PC-3 (cell line): ENCODE results near the gene IGFBPL1. TPM values are rescaled to one million over a fixed set of nuclear protein-coding genes. Genes with fewer than 3 reads are reported as not detected.
"Not testable (repeated sequence)": the region's sequence is repeated elsewhere in the genome, so short reads cannot be mapped to it uniquely, and the experiment has no call there.

Experiments used
- ATAC-seq: fragments of 200-7000 bp; cut with Tn5 transposase; 2 replicates; pipeline ENCODE4 v1.9.1; 2020; ENCODE audit warnings: mild to moderate bottlenecking, moderate library complexity
- Bru-seq: library from RNA; stranded (reverse); fragments of 400-500 nt; gene quantifications from one replicate; lab custom pipeline; 2021; lab: Mats Ljungman, UMichigan
- BruChase-seq, 2 experiments: library from RNA; stranded (reverse); fragments of 400-500 nt; gene quantifications; one replicate each; lab custom pipeline; 2021; lab: Mats Ljungman, UMichigan
- BruUV-seq: library from RNA; stranded (reverse); fragments of 400-500 nt; replicated peaks from 2 replicates; lab custom pipeline; 2021; lab: Mats Ljungman, UMichigan
- CTCF ChIA-PET: fragments of 300-600 bp; sonication (Branson Sonifier 250); formaldehyde crosslinking; loops from one replicate; lab custom pipeline; 2022; ENCODE audit warnings: antibody characterized with exemption; lab: Charles Lee
- POLR2A ChIA-PET: fragments of 300-600 bp; sonication (Branson Sonifier 250); formaldehyde crosslinking; loops from one replicate; lab custom pipeline; 2022; ENCODE audit warnings: antibody characterized with exemption; ENCODE audit not compliant: unreplicated experiment; lab: Charles Lee
- DNase-seq: peaks from one replicate; pipeline ENCODE4 v3.0.0-alpha.2; 2015
- H2AFZ ChIP-seq: fragments of 300-600 bp; sonication (generic); 2 replicates; pipeline ENCODE4 v1.6.0; 2016; ENCODE audit warnings: antibody characterized with exemption, low read length
- H3F3A ChIP-seq: fragments of 300-600 bp; sonication (generic); one replicate; pipeline ENCODE4 v1.6.0; 2017; ENCODE audit warnings: antibody characterized with exemption, low read length, control low read depth, mild to moderate bottlenecking; ENCODE audit not compliant: unreplicated experiment
- H3K27ac ChIP-seq: fragments of 300-600 bp; sonication (generic); 2 replicates; pipeline ENCODE4 v1.5.1; 2016; ENCODE audit warnings: mild to moderate bottlenecking, low read length
- H3K27me3 ChIP-seq: fragments of 300-600 bp; sonication (generic); 2 replicates; pipeline ENCODE4 v1.6.1; 2016; ENCODE audit warnings: low read length, mixed read lengths
- H3K36me3 ChIP-seq: fragments of 300-600 bp; sonication (generic); 2 replicates; pipeline ENCODE4 v1.6.1; 2016; ENCODE audit warnings: low read depth, mixed run types, low read length, mixed read lengths
- H3K4me1 ChIP-seq: fragments of 300-600 bp; sonication (generic); 2 replicates; pipeline ENCODE4 v1.5.1; 2016; ENCODE audit warnings: low read length; ENCODE audit not compliant: insufficient read depth
- H3K4me2 ChIP-seq: fragments of 300-600 bp; sonication (generic); 2 replicates; pipeline ENCODE4 v1.6.0; 2016; ENCODE audit warnings: low read length
- H3K4me3 ChIP-seq: fragments of 300-600 bp; sonication (generic); 2 replicates; pipeline ENCODE4 v1.5.1; 2016; ENCODE audit warnings: mild to moderate bottlenecking, low read length, mixed read lengths
- H3K79me2 ChIP-seq: fragments of 300-600 bp; sonication (generic); 2 replicates; pipeline ENCODE4 v1.6.1; 2017; ENCODE audit warnings: low read length, mixed read lengths
- H3K9ac ChIP-seq: fragments of 300-600 bp; sonication (generic); 2 replicates; pipeline ENCODE4 v1.6.0; 2016; ENCODE audit warnings: mild to moderate bottlenecking, low read length
- H3K9me2 ChIP-seq: fragments of 300-600 bp; sonication (generic); replicated peaks from 2 replicates; pipeline ENCODE4 v1.6.1; 2016; ENCODE audit warnings: mixed run types, low read length, mixed read lengths
- H3K9me3 ChIP-seq: fragments of 300-600 bp; sonication (generic); 2 replicates; pipeline ENCODE4 v1.6.1; 2016; ENCODE audit warnings: low read length, mixed read lengths
- H4K20me1 ChIP-seq: fragments of 300-600 bp; sonication (generic); 2 replicates; pipeline ENCODE4 v1.6.1; 2016; ENCODE audit warnings: low read length, mixed read lengths
- CTCF ChIP-seq: fragments of 300-600 bp; sonication (generic); conservative IDR thresholded peaks from 2 replicates; pipeline ENCODE4 v1.5.1; 2017; ENCODE audit warnings: antibody characterized with exemption, low read depth, mild to moderate bottlenecking, low read length
- EZH2 ChIP-seq: fragments of 300-600 bp; sonication (generic); IDR thresholded peaks from one replicate; pipeline ENCODE4 v1.6.1; 2017; ENCODE audit warnings: antibody characterized with exemption, mild to moderate bottlenecking, low read length; ENCODE audit not compliant: unreplicated experiment
- EZH2phosphoT487 ChIP-seq: fragments of 300-600 bp; sonication (generic); IDR thresholded peaks from 2 replicates; pipeline ENCODE4 v1.6.1; 2018; ENCODE audit warnings: mild to moderate bottlenecking, antibody characterized with exemption, low read length, borderline replicate concordance
- intact Hi-C: fragments of 100-400 bp; cut with micrococcal nuclease; formaldehyde crosslinking; loops from 2 replicates; pipeline ENCODE4 v1.9.0; 2023
- long read RNA-seq: library from polyadenylated mRNA; unstranded; transcript quantifications from one replicate; pipeline ENCODE4 v2.0.0, GENCODE V29; 2021; ENCODE audit not compliant: unreplicated experiment
- total RNA-seq: library from RNA; depleted of rRNA; stranded (reverse); fragments of >200 nt; gene quantifications from 2 replicates; pipeline ENCODE4 v1.2.3, GENCODE V29; 2014; rRNA removed

The IGFBPL1 gene, protein sequence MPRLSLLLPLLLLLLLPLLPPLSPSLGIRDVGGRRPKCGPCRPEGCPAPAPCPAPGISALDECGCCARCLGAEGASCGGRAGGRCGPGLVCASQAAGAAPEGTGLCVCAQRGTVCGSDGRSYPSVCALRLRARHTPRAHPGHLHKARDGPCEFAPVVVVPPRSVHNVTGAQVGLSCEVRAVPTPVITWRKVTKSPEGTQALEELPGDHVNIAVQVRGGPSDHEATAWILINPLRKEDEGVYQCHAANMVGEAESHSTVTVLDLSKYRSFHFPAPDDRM
- total RNA-seq: 0.66 TPM in 1 of 2 replicates, not detected in the other
- percentile 15 among the genes with signal in this experiment for Bru-seq, nascent RNA
- BruChase-seq, experiment 1, labeled RNA remaining after a 6-hour chase: not detected
- BruChase-seq, experiment 2, labeled RNA remaining after a 2-hour chase: percentile 10 among the genes with signal in this experiment
- long read RNA-seq: 0 reads

- H3K9me3 ChIP-seq: no peaks in the 10 kb centered on the region
- POLR2A ChIA-PET: no interaction called here
- no peaks in the 10 kb centered on the region for H4K20me1 ChIP-seq
- CTCF ChIA-PET: no interaction called here
- no peak within 1 kb of the TSS for H3K27ac ChIP-seq
- no peak within 1 kb of the TSS for H3K9ac ChIP-seq
- no peaks in the 10 kb centered on the region for H3F3A ChIP-seq
- BruUV-seq: no TSS peak
- no peaks in the 10 kb centered on the region for H3K4me1 ChIP-seq
- intact Hi-C loops: no loop called here
- H3K9me2 ChIP-seq: no peaks in the 10 kb centered on the region
- no peak for DNase-seq
- no peaks in the 10 kb centered on the region for H3K36me3 ChIP-seq
- H3K4me2 ChIP-seq: peak within 1 kb of the TSS; percentile 51; the same call in 1 of the 2 replicates
- H3K27me3 ChIP-seq: peaks cover 27% of the 10 kb centered on the region
- H3K4me3 ChIP-seq: no peak within 1 kb of the TSS; the same call in 1 of the 2 replicates
- peak; percentile 27 for ATAC-seq
- no peak within 1 kb of the TSS for H2AFZ ChIP-seq
- no peaks in the 10 kb centered on the region for H3K79me2 ChIP-seq
- TF ChIP-seq EZH2phosphoT487 (no peak), EZH2 (peak; percentile 70)
Observed at GRCh38 chr9:38423973-38424843, at the start of gene IGFBPL1. TSS of gene IGFBPL1 (minus strand) at chr9:38424454. CDS start at chr9:38424424, 30 bp downstream.

DNA sequence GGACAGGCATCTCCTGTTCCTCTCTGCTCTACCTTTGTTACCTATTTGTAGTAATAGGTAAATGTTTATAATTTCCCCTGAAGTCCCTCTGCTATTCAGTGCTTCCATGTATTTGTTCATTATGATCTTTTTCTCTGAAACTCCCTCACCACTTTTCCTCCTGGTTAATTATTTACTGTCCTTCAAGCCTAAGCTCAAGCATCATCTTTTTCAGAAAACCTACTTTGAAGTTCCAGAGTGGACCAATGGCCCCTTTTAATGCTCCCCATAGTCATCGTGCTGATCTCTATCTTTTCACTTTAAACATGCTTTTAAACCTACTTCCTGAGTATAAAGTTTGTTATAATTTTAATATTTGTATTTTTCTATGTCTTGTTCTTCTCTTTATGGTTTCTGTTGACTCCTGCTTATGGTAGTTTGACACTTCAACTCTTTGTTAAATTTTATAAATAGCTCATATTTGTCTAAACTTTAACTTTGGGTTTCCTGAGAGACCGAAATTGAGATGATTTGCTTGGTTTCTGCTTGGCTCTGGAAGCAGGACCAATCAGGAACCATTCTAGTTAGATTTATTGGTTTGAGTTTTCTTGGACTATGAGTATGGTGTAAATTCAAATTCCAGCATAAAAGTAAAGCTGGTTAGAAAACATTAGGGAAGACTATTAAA, 48.5 kb upstream of the IGFBPL1 start:
- H3K27me3 ChIP-seq, H3K4me2 ChIP-seq, DNase-seq, H3K9me2 ChIP-seq, BruUV-seq, H3K4me3 ChIP-seq, H3K27ac ChIP-seq, H3K79me2 ChIP-seq, H4K20me1 ChIP-seq, H3K4me1 ChIP-seq, H3K9ac ChIP-seq, H3F3A ChIP-seq, ATAC-seq, intact Hi-C loops, CTCF ChIA-PET, H3K36me3 ChIP-seq, POLR2A ChIA-PET, H3K9me3 ChIP-seq, H2AFZ ChIP-seq: not testable (repeated sequence)

DNA sequence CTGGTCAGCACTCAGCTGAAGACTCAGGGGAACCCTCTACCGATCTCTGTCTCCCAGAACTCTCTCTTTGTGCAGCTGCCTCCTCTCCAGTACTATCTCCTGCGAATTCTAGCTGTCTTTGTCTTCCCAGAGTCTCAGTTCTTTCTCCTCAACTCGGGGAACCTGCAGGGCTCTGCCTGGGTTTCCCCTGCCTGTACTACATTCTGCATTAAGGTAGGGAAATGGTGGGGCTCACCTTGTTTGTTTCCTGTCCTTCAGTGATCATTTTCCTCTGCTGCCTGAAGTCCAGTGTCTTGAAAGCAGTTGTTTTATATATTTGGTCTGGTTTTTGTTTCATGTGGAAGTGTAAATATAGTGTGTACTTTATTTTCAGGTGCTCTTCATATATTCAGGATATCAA, 43.1 kb upstream of the IGFBPL1 start:
- Histone ChIP-seq H3K36me3 (no peaks in the 10 kb centered on the region), H4K20me1 (no peaks in the 10 kb centered on the region), H3K27ac (no peak overlapping the region), H2AFZ (no peak overlapping the region), H3K4me2 (no peak overlapping the region), H3K9ac (no peak overlapping the region), H3F3A (no peaks in the 10 kb centered on the region), H3K9me2 (no peaks in the 10 kb centered on the region), H3K27me3 (0 out of 2 replicates have a peak, but pooled peaks cover 5% of the 10 kb centered on the region), H3K79me2 (no peaks in the 10 kb centered on the region), H3K9me3 (no peaks in the 10 kb centered on the region), H3K4me3 (no peak overlapping the region), H3K4me1 (no peaks in the 10 kb centered on the region)
- POLR2A ChIA-PET: no interaction called here
- no TSS peak for BruUV-seq
- intact Hi-C loops: no loop called here
- no peak for DNase-seq
- CTCF ChIA-PET: no interaction called here
- ATAC-seq: no peak
- TF ChIP-seq EZH2phosphoT487 (no peak), CTCF (no peak), EZH2 (no peak)
